WTC11 (cell line): ENCODE results near the gene TMEM184A.

ENCODE experiments used
- ATF2 ChIP-seq: sonication (generic); formaldehyde crosslinking; IDR thresholded peaks from 2 replicates; pipeline ENCODE4 v1.8.1; 2022; ENCODE audit warnings: low read depth, missing genetic modification reagents, borderline replicate concordance
- CTCF ChIP-seq: fragments of 200-600 bp; IDR thresholded peaks from 2 replicates; pipeline ENCODE4 v1.8.0; 2022; ENCODE audit warnings: antibody characterized with exemption
- TEAD4 ChIP-seq: sonication (generic); formaldehyde crosslinking; IDR thresholded peaks from 2 replicates; pipeline ENCODE4 v1.8.0; 2022; ENCODE audit warnings: mild to moderate bottlenecking, missing genetic modification reagents
- ZNF671 ChIP-seq: fragments of 250-450 bp; sonication (Bioruptor Pico); IDR thresholded peaks from 2 replicates; pipeline ENCODE4 v1.8.0; 2021; ENCODE audit warnings: mild to moderate bottlenecking
- TF ChIP-seq, protein P1 (sequence below): sonication (generic); formaldehyde crosslinking; conservative IDR thresholded peaks from 2 replicates; pipeline ENCODE4 v1.8.1; 2022; ENCODE audit warnings: mild to moderate bottlenecking, missing genetic modification reagents
- TF ChIP-seq, protein P2 (sequence below): sonication (generic); formaldehyde crosslinking; IDR thresholded peaks from 2 replicates; pipeline ENCODE4 v1.8.0; 2022; ENCODE audit warnings: mild to moderate bottlenecking, missing genetic modification reagents

GRCh38 chr7:1579481-1580421, 23.7 kb upstream of the TMEM184A start:
- no peak for TF ChIP-seq ATF2 (CRISPR knock-in tag)
- TF ChIP-seq CTCF = peak; percentile 79
- TF ChIP-seq, protein P1, sequence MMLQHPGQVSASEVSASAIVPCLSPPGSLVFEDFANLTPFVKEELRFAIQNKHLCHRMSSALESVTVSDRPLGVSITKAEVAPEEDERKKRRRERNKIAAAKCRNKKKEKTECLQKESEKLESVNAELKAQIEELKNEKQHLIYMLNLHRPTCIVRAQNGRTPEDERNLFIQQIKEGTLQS (CRISPR knock-in tag) = no peak
- no peak for TF ChIP-seq TEAD4 (CRISPR knock-in tag)
- TF ChIP-seq ZNF671 = no peak
- TF ChIP-seq, protein P2, sequence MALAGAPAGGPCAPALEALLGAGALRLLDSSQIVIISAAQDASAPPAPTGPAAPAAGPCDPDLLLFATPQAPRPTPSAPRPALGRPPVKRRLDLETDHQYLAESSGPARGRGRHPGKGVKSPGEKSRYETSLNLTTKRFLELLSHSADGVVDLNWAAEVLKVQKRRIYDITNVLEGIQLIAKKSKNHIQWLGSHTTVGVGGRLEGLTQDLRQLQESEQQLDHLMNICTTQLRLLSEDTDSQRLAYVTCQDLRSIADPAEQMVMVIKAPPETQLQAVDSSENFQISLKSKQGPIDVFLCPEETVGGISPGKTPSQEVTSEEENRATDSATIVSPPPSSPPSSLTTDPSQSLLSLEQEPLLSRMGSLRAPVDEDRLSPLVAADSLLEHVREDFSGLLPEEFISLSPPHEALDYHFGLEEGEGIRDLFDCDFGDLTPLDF = no peak
